Heart left ventricle (tissue), 13 donors: Measurements from ENCODE around the gene PI4KA.

Experiments used
- CTCF ChIP-seq, 12 donors: fragments of 200-600 bp; sonication (generic) in 4 of 12; IDR thresholded peaks; one replicate each; pipeline versions ENCODE4 v1.5.0 to v1.8.0; 2018 to 2022; ENCODE audit warnings: antibody characterized with exemption in 12 of 12, mild to moderate bottlenecking in 5 of 12
- POLR2A ChIP-seq, 2 donors: fragments of 450-650 bp; IDR thresholded peaks; one replicate each; pipeline ENCODE4 v1.6.1; 2017; ENCODE audit warnings: antibody characterized with exemption in 2 of 2, mild to moderate bottlenecking in 2 of 2, moderate library complexity in 2 of 2
- donor health status: ischemic (EF 13 %, LVEDD 7.1; RV severe dilation, severe dysfunction).
- donor health status: DM: no; HTN: yes; CAD: no.
- donor health status: DM: no; HTN: no; CAD: no.
- donor health status: ischemic (EF 25% LVEDD 6.9; RV normal size, moderate dysfunction).
- donor health status: ischemic (EF 25% LVEDD 5.7; RV mildly dilated, moderate dysfunction).
- donor health status: ischemic (EF 35%, LVEDD 5.7; RV mildly dilated, moderate dysfunction).
- donor health status: nonischemic (EF 11% LVEDD 7.7; RV severe dilation, severe dysfunction).
- donor health status: DM: yes; HTN: yes; CAD: no.
- donor health status: PGD.
- donor health status: ischemic (EF 29% LVEDD 5.4; RV normal size, mild dysfunction).
- donor health status: nonischemic (EF 23%, LVEDD 6.1; RV moderate dilation, normal function).

DNA sequence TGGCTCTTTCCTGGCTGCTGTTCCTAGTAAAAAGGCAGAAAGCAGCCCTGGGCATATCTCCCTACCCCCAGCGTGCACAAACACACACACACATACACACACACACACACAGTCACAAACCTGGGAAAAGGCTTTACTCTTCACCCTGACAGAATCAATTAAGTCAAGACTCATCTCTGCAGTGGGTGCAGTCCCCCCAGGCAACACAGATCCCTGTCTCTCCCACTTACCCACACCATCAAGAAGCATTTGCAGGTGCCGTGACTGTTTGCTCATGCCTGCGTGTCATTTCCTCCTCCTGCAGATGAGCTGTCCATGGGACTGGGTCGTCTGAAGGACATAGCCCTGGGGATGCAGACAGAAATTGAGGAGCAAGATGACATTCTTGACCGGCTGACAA is 28.8 kb upstream of the PI4KA start:
- TF ChIP-seq CTCF (IDR thresholded peaks at IDR 0.05) (no peak), POLR2A (IDR thresholded peaks at IDR 0.05) (no peak)
